Stimulated activated naive CD8-positive, alpha-beta T cell treated with anti-CD3 and anti-CD28 coated beads, Interleukin-15, Interleukin-2, amounts not matched to agents 100 U/mL and 50 U/mL, for 24 hours (primary cell): Measurements from ENCODE around the gene SP5.
"Not testable (repeated sequence)": the region's sequence is repeated elsewhere in the genome, so short reads cannot be mapped to it uniquely, and the experiment has no call there.

Experiments used
- ATAC-seq: fragments of 150-1000 bp; cut with Tn5 transposase; one replicate; pipeline ENCODE4 v1.10.0; 2021
- DNase-seq: peaks from one replicate; pipeline ENCODE4 v3.0.0; 2021

SP5 gene

DNA sequence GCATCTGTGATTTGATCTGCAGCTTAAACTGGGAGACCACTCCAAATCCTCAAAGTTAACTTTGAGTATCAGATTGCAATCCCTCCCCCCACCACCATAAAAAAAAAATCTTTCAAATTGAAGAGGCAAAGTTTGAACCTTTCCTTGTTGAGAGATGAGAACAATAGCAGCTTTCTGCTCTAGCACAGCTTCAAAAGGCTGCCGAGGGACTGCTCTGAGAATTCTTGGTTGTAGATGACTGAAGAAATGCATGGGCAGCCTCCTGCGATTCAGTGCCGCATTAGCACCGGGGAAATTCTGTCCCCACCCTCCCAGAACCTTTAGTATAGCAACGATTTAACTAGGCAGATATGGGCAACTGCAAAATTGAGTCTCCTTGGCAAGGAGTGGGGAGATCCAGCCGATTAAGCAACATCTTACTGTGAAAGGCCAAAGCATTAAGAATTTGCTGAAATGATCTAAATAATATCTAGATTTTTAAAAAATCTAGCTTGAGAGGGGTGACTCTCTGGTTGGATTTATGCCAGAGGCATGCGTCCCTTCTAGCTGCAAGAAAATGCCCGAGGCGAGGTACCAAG is 3.9 kb upstream of the SP5 start:
- DNase-seq (no peak), ATAC-seq (no peak)

DNA sequence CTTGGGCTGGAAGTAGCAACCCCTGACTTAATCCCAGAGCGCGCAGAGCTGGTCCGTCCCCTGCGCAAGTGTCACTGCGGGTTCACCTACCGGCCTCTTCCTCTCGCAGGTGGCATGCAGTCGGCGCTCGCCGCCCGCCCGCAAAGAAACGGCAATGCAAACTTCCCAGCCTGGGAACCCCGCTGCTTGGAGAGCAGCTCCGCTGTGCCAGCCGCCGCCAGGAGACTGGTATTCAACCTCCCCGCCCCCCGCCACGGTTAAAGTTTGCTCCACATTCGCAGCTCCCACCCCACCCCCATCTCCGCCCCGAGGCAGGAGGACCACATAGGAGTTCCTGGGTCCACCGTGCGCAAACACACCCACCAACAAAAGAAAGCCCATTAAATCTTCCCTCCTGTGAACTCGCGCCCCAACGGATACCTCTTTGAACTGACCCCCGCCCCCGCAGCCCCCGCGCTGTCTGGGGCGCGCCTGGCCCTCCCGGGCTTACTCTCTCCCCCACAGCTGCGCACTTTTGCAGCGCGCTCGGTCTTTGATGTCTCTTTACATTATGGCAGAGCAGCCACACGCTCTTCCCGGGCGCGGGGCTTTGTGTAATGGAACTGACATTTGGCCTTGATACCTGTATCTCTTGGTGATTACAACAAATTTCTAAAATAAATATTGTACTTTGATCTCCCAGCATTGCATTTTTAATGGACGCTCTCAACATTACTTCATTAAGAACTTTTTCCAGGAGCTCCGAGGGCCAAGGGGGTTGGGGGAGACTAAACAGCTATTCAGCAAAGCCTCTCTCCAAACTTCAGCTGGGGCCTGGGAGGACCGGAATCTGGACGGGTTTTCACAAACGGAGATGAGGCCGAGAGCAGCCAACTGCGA is 3.1 kb upstream of the SP5 start:
- DNase-seq (no peak), ATAC-seq (no peak)

- DNase-seq (no peak), ATAC-seq (no peak)
Measured at GRCh38 chr2:170712653-170713542, 2.2 kb upstream of the SP5 start.

DNA sequence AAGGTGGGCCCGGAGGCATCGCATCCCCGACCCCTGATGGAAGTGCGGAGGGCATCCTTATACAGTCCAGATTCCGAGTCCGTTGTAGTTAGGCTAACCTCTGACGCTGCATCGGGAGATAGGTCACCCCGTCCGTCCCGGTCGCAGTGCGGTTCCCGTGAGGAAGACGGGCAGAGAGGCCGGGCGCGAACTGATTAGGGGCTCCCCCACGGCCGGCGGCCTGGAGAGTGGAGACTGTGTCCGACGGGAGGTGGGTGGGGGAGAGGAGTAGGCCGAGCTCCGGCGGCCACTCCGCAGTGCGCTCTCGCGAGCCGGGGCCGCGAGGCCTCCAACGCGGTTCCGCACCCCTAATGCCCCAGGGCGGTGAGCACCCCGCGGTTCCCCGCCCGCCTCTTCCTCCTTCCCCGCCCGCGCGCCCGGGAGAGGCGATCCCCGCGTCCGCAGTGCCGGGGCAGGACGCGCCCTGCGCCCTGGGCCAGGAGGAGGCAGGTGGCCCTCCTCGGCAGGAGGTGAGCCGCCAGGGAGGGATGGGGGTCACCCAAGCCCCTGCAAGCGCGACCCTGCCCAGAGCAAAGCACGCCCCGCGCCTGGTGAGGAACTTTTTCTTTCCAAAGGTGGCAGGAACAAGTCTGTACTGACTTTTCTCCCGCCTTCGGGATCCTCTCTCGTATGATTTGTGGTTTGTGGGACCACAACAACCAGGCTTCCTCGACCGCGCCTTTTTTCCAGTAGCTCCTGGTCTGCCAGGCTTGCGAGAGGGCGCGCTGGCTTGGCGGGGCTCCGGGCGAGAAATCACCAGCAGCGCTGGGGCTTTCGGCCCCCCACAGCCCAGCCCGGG is 1.4 kb upstream of the SP5 start:
- DNase-seq (no peak), ATAC-seq (no peak)

GRCh38 chr2:170714381-170715061 is 616 bp upstream of the SP5 start:
- DNase-seq: no peak
- ATAC-seq: no peak

GRCh38 chr2:170715932-170716777 is 1.0 kb downstream of the SP5 start:
- DNase-seq (no peak), ATAC-seq (no peak)

GRCh38 chr2:170716851-170717598 is 1.9 kb downstream of the SP5 start:
- DNase-seq (peak; percentile 56), ATAC-seq (peak; percentile 53)

GRCh38 chr2:170717599-170717963 is 2.4 kb downstream of the SP5 start:
- no peak for DNase-seq
- ATAC-seq: no peak

- DNase-seq (no peak), ATAC-seq (no peak)
Measured at GRCh38 chr2:170717991-170718589, 3.0 kb downstream of the SP5 start.

DNA sequence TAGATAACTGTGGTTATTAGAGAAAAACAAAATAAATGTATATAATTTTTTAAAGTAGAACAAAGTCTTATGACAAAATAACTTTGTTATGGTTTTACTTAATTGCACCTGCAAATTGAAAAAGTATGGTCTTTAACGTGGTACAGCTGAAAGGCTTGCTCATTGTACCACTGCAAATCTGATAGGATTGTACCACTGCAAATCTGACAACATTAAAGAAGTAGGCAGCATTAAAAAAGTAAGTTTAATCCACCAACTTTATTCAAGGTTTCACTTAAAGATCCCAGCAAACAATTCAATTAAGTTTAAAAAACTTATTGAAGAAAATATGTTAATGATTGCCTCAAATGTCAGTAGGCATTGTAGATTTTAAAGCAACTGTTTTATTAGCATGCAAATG is 4.7 kb downstream of the SP5 start:
- no peak for DNase-seq
- no peak for ATAC-seq

DNA sequence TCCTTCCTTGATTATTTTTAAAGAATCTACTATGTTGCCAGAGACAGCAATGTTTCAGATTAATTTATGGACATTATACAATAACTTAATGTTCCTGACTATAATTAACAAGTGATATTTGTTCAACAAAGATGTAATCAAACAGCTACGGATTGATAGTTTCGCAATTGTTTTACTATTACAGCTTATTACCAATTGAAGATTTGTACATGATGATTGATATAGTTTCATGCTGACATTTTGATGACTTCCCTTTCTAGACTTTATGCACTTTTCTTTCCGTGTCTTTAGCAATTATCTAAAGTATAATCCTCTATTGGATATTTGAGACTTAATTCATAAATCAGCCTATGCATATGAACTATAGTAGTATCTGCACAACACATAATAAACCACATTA is 6.5 kb downstream of the SP5 start:
- DNase-seq: no peak
- no peak for ATAC-seq

- ATAC-seq: no peak
Measured at GRCh38 chr2:170722301-170722700, 7.2 kb downstream of the SP5 start.

GRCh38 chr2:170723446-170723958 is 8.4 kb downstream of the SP5 start:
- DNase-seq: no peak
- no peak for ATAC-seq

More at GRCh38 chr2:170722301-170722700, 7.2 kb downstream of the SP5 start:
- DNase-seq: no peak

DNA sequence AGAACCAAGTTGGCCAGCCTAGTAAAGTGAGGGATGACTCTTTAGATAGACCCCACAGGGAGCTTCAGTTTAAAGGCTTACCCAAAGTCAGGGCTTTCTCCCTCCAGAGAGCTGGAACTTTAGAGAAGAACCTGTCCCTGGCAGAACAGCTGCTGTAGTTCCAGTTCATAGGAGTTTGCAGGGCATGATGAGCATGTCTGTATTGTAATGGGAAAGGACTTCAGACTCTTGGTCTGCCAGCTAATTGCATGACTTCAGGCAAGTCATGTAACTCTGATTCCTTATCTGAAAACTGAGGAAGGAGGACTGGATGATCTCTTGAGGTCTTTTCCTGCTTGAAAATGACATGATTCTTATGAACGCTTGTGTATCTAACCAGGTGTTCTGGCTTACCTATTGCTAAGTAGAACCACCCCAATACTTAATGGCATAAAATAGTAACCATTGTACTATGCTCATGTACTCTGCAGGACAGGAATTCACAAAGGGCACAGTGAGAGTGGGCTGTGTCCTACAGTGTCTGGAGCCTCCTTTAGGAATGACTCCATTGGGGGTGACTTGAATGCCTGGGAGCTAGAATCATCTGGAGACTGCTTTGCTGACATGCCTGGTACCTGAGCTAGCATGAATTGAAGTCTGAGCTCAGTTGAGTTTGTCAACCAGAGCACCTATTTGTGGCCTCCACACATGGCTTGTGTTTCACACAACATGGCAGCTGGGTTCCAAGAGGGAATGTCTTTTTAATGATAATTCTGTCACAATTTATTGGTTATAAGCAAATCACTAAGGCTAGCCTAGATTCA is 18.9 kb downstream of the SP5 start:
- no peak for ATAC-seq
- DNase-seq: no peak

DNA sequence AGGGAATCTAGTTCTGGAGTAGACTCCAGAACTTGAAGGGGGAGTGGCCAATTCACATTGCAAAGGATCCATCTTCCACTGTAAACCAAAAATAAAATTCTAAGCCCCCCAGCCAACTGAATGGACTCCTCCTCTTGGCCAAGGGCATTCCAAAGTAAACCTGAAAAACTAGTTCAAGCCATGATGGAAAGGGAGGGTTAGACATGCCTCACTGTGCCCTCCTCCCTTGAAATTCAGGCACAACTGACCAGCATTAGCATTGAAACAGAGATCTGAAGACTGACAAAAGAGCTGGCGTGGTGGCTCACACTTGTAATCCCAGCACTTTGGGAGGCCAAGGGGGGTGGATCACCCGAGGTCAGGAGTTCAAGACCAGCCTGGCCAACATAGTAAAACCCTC is 19.5 kb downstream of the SP5 start:
- not testable (repeated sequence) for ATAC-seq, DNase-seq

- DNase-seq: no peak
- ATAC-seq: no peak
Measured at GRCh38 chr2:170736628-170737027, 21.5 kb downstream of the SP5 start.

DNA sequence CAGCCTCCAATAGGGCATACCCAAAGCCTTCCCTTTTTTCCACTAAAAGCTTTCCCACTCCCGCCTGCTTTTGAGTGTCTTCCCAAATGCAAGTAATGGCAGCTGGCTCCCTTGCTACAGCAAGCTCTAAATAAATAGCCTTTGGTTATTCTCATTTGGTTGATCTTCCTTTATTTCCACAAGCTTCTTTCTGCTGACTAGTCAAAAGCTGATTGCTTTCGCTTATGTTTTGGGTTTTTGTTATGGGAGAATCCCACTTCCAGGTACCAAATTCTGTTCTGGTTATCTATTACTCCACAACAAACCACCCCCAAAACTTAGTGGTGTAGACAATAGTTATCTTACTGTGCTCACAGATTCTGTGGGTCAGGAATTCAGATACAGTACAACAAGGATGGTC is 22.3 kb downstream of the SP5 start:
- no peak for ATAC-seq
- DNase-seq: no peak

GRCh38 chr2:170737821-170738220 is 22.7 kb downstream of the SP5 start:
- no peak for ATAC-seq
- no peak for DNase-seq
